BE2C (cell line): ENCODE data around the gene PIK3AP1.

ENCODE experiments used
- DNase-seq: peaks from one replicate; pipeline ENCODE4 v3.0.0-alpha.2; 2020
- H3K27me3 ChIP-seq: fragments of 250-450 bp; sonication (Bioruptor Pico); 2 replicates; pipeline ENCODE4 v1.5.1; 2020; ENCODE audit warnings: mild to moderate bottlenecking
- H3K36me3 ChIP-seq: fragments of 250-450 bp; sonication (Bioruptor Pico); 2 replicates; pipeline ENCODE4 v1.5.1; 2020; ENCODE audit warnings: mild to moderate bottlenecking
- H3K4me1 ChIP-seq: fragments of 250-450 bp; sonication (Bioruptor Pico); 2 replicates; pipeline ENCODE4 v1.5.1; 2020
- H3K4me3 ChIP-seq: 2 replicates; pipeline ENCODE4 v1.5.1; 2011; ENCODE audit warnings: low read depth, low read length
- H3K9me3 ChIP-seq: fragments of 250-450 bp; sonication (Bioruptor Pico); 2 replicates; pipeline ENCODE4 v1.5.1; 2020
- TF ChIP-seq, protein P1 (sequence below): IDR thresholded peaks from 2 replicates; pipeline ENCODE4 v1.5.1; 2012; ENCODE audit warnings: mild to moderate bottlenecking, low read depth, low read length

The PIK3AP1 gene

DNA sequence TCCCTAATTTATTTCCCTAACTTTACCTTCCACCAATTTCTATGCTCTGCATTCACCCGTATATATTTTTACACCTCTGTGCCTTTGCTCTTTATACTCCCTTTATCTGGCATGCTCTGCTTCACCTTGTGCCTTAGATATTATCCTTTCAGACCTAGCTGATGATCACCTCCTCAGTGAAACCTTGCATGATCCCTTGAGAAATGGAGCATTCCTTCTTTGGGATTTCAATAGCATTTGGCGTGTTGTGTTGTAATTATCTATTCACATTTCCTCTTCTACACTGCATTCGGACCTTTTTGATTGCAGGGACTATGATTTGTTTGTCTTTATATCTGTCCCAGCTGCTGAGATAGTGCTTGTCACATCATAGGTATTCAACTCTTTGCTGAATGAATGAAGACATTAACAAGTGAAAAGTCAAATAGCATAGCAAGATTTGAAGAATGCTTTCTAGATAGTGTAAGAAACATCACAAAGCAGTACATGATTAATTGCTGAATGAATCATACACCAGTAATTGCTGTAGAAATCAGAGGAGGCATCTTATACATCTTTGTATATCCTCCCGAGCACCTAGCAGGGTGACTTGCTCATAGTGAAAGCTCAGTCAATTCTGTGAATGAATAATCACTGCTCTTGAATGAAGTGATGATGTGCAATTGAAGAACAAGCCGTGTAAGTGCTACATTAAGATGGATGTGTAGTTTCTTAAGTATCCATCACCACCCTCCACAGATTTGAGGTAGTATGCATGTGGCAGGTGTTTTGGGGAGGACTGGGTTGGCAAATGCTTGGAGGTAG, 131.5 kb downstream of the PIK3AP1 start:
- no peak for DNase-seq
- Histone ChIP-seq H3K27me3 (no peaks in the 10 kb centered on the region), H3K9me3 (no peaks in the 10 kb centered on the region; the same call in 1 of the 2 replicates), H3K4me3 (no peak overlapping the region), H3K36me3 (0 out of 2 replicates have a peak, but pooled peaks cover 2% of the 10 kb centered on the region), H3K4me1 (peaks cover 7% of the 10 kb centered on the region)
- TF ChIP-seq, protein P1, sequence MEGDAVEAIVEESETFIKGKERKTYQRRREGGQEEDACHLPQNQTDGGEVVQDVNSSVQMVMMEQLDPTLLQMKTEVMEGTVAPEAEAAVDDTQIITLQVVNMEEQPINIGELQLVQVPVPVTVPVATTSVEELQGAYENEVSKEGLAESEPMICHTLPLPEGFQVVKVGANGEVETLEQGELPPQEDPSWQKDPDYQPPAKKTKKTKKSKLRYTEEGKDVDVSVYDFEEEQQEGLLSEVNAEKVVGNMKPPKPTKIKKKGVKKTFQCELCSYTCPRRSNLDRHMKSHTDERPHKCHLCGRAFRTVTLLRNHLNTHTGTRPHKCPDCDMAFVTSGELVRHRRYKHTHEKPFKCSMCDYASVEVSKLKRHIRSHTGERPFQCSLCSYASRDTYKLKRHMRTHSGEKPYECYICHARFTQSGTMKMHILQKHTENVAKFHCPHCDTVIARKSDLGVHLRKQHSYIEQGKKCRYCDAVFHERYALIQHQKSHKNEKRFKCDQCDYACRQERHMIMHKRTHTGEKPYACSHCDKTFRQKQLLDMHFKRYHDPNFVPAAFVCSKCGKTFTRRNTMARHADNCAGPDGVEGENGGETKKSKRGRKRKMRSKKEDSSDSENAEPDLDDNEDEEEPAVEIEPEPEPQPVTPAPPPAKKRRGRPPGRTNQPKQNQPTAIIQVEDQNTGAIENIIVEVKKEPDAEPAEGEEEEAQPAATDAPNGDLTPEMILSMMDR: no peak

DNA sequence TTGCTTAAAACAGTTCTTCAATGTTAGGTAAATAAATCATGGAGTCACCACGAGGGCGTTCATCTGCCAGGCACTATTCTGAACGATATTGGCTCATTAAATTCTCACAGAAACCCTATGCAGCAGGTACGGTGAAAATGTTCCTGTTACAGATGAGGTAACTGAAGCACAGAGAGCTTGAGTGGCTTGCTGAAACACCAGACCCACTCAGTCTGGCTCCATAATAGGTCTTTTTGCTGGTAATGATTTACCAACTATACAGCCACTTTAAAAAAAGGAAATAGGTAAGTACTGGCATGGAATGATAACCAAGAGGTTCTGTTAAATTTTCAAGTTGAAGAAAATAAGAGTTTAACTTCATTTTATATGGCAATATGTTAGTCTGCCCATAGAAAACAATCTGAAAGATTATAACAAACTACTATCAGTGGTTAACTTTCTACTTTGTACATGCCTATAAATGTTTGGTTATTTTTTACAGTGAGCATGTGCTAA, 132.2 kb downstream of the PIK3AP1 start:
- Histone ChIP-seq H3K4me3 (peak overlapping the region; percentile 69), H3K27me3 (no peaks in the 10 kb centered on the region), H3K9me3 (no peaks in the 10 kb centered on the region), H3K36me3 (0 out of 2 replicates have a peak, but pooled peaks cover 2% of the 10 kb centered on the region), H3K4me1 (peaks cover 7% of the 10 kb centered on the region)
- DNase-seq: no peak
- TF ChIP-seq, protein P1: no peak

DNA sequence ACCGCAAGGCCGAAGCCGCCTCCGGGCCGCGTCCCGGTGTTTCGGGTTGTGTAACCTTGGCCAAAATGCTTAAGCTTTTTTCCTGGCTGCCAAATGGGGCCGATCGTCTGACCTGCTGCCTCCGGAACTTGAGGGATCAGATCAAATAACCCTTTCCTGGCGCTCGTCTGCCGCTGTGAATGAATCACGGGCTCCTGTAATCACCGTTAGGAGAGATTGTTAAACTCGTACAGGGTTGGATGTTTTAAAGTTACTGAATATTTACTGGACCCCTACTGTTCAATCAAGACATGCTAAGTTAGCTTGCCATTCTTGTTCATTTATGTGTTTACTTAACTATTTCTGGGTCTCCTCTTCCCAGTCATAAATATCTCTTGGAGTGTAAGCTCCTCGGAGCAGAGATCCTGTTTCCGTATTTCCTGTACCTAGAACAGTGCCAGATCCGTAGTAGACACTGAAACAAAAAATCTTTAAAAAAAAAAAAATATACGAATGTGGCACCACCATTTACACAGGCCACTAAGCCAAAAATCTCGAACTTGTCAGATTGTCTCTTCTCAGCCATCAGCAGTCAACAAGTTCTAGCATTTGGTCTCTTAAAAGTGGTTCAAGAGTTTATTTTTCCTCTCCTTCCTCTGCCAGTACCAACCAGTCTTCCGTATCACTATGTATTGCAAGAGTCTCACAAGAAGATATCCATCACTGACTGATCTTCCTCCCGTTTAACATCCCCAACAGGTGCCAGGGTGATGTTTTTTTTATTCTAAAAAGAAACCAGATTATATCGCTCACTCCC, 132.9 kb downstream of the PIK3AP1 start:
- DNase-seq: no peak
- no peaks in the 10 kb centered on the region for H3K27me3 ChIP-seq
- peaks cover 7% of the 10 kb centered on the region for H3K4me1 ChIP-seq

DNA sequence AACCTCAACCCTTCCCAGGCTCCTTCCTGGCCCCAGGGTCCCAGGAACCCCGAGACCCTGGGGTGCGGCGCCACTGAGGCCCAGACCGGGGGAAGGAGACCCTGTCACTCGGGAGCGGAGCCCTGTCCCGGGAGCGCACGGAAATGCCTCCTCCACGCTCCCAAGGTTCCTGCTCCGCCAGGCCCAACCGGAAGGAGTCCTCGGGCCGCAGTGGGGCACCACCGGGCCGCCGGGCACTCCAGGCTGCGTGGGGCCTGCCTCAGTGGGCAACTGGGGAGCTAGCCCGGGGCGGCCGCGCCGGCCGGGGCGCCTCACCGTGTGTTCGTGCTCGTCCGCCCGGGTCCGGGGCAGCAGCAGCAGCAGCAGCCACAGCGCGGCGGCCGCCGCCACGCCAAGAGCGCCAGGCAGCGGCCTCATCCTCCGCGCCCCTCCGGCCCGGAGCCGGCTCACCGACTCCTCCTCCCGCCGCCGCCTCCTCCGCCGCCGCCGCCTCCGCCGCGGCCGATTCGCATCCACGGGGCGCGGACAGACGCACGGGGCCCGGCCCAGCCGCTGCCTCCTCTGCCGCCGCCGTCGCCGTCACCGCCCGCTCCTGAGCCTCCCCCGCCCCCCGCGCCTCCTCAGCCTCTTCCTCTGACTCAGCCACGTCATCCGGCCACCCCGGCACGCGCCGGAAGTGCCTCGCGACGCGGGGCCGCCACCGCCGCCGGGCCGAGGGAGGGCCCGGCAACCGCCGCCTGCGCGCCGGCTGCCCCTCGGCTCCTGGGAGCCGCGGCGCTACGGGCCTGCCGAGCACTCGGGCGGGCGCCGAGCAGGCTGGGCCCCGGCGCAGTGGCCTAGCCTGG, 133.7 kb downstream of the PIK3AP1 start, which contains the start of gene TM9SF3:
Gene TM9SF3 (minus strand): TSS at position 594 of the 845 bp plus-strand sequence. CDS start 177 bp downstream, at position 417.
- DNase-seq: peak; percentile 93
- H3K9me3 ChIP-seq: no peaks in the 10 kb centered on the region
- H3K27me3 ChIP-seq: no peaks in the 10 kb centered on the region
- H3K36me3 ChIP-seq: 0 out of 2 replicates have a peak, but pooled peaks cover 2% of the 10 kb centered on the region
- TF ChIP-seq, protein P1: no peak
- peak within 1 kb of the TSS; percentile 91 for H3K4me3 ChIP-seq
- H3K4me1 ChIP-seq: peaks cover 7% of the 10 kb centered on the region

More for the DNA sequence above, 132.9 kb downstream of the PIK3AP1 start:
- Histone ChIP-seq H3K9me3 (no peaks in the 10 kb centered on the region), H3K36me3 (0 out of 2 replicates have a peak, but pooled peaks cover 2% of the 10 kb centered on the region), H3K4me3 (peak overlapping the region; percentile 69)
- TF ChIP-seq, protein P1: no peak

DNA sequence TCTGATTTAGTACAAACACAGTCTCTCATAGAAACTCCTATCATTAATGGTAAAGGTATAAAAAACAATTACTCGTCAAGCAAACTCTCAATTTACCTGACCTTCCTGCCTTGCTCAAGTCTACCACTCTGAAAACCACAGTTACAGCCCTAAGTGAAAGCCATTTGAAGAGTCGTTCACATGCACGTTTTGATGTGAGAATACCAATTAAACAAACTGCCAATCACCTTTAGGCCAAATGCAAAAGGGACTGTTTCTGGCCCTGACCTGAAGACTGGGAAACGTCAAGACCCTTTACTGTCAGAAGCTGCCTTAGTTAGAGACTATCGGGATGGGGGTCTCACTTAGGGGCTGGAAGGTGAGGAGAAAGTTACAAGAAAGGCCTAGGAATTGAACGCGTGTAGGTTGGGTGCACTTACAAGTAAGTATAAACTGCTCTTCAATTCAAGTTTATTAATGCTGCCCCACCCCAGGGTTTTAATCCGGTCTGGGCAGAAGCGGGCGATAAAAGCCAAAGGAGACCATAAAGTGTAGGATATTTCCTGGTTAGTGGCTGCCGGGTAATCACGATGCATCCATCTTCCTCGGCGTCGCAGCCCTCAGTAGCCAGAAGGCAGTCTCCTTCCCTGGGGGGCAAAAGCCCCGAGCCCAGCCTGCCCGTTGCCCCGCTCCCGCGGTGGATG, 134.4 kb downstream of the PIK3AP1 start:
- Histone ChIP-seq H3K4me1 (peaks cover 7% of the 10 kb centered on the region), H3K36me3 (0 out of 2 replicates have a peak, but pooled peaks cover 2% of the 10 kb centered on the region), H3K4me3 (peak overlapping the region; percentile 91), H3K27me3 (no peaks in the 10 kb centered on the region), H3K9me3 (no peaks in the 10 kb centered on the region)
- DNase-seq: no peak
- TF ChIP-seq, protein P1: no peak
